Inferior parietal cortex (tissue), 1 donor: ENCODE results near the gene GPI.
A peak's percentile ranks its signal among the peaks of the same experiment; 100 is the strongest.

ENCODE experiments used
- DNase-seq: peaks from one replicate; pipeline ENCODE4 v3.0.0-alpha.2; 2016; ENCODE audit errors: extremely low spot score

GPI gene

DNA sequence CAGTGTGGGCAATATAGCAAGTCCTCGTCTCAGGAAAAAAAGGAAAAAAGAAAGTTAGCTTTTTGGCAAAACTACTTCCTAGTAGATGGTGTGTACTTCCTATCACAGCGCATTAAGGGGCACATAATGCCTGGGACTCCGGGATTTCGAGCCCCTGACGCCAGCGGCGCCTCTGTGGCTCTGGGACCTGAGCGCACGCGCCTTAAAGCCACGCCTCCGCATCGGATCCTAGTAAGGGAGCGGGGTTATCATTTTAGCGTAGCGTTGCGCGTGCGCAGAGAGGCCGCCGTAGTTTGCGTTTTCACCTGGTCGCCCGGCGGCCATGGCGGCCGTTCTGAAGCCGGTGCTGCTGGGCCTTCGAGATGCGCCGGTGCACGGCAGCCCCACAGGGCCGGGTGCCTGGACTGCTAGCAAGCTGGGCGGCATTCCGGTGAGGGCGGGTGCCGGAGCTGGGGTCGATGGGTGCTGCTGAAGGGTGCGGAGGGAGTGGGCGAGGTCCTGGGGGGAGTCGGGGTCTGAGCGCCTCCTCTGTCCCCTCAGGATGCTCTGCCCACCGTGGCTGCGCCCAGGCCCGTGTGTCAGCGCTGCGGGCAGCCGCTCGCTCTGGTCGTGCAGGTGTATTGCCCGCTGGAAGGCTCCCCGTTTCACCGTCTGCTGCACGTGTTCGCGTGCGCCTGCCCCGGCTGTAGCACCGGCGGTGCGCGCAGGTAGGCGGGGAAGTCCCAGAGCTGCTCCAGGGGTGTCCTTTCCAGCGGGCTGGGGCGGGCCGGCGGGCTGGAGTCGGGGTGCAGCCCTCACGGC, 39.3 kb downstream of the GPI start, which contains the start of gene PDCD2L:
PDCD2L (plus strand) TSS at position 291 of the 801 bp plus-strand sequence; CDS start at position 323, 32 bp downstream.
- DNase-seq: peak; percentile 92

DNA sequence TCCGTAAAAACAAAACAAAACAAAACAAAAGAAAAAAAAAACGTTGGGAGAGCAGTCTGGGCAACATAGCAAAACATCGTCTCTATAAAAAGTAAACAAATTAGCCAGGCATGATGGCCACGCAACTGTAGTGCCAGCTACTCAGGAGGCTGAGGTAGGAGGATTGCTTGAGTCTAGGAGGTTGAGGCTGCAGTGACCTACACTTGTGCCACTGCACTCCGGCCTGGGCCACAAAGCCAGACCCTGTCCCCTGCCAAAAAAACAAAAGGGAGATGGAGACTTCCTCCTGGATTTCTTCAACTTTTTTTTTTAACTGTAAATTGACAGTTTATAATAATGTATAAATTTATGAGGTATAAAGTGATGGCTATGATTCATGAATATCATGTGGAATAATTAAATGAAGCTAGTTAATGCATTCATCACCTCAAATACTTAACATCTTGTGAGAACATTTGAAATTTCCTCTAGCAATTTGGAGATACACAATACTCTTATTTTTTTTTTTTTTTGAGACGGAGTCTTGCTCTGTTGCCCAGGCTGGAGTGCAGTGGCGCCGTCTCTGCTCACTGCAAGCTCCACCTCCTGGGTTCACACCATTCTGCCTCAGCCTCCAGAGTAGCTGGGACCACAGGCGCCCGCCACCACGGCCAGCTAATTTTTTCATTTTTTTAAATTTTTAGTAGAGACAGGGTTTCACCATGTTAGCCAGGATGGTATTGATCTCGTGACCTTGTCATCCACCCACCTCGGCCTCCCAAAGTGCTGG, 41.1 kb downstream of the GPI start:
- DNase-seq: no peak

GRCh38 chr19:34408411-34408810, 43.4 kb downstream of the GPI start:
- DNase-seq: no peak

- no peak for DNase-seq
These were observed 44.5 kb downstream of the GPI start for GRCh38 chr19:34409189-34410164.

- no peak for DNase-seq
These were observed 46.2 kb downstream of the GPI start for GRCh38 chr19:34411216-34411615.

- no peak for DNase-seq
These were observed 51.1 kb downstream of the GPI start for GRCh38 chr19:34416021-34416545.

GRCh38 chr19:34418300-34418699, 53.3 kb downstream of the GPI start:
- DNase-seq: no peak

- no peak for DNase-seq
These were observed 61.2 kb downstream of the GPI start for GRCh38 chr19:34426096-34426661.

GRCh38 chr19:34428549-34429285, 63.7 kb downstream of the GPI start:
- peak; percentile 39 for DNase-seq

GRCh38 chr19:34429553-34429952, 64.6 kb downstream of the GPI start:
- no peak for DNase-seq

DNA sequence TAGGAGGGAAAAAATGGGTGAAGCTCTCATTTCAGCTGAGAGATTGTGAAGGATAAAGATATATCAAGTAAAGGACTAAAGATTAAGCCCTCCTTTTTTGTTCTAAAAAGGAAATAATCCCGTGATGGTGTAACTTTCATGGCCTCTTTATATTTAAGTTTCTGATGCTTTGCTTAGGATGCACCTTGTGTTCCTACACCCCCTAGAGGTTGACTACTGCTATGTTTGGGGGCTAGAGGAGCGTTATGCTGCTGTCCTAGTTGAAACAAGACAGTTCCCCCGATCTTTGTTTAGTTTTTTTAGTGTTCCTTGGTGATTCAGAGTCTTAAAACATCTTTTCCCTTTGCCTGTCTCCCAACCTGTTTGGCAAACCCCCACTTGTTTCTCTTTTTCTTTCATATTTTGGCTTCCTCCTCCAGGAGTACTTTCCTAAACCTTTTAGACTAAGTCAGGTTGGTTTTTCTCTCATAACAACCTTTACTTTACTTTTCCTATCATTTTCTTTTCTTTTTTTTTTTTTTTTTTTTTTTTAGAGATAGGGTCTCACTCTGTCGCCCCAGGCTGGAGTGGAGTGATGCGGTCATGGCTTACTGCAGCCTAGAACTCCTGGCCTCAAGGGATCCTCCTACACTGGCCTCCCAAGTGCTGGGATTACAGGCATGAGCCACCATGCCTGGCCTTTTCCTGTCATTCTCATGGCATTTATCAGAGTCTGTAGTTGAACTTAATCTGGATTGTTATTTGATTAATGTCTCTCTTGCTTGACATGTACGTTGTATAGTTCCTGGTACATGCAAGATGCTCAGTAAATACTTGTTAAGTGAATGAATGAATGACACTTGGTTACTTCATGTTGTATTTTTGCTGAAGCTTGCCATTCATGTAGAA, 66.0 kb downstream of the GPI start:
- DNase-seq: peak; percentile 40

- no peak for DNase-seq
These were observed 66.8 kb downstream of the GPI start for GRCh38 chr19:34431681-34432402.

GRCh38 chr19:34432797-34433196, 67.8 kb downstream of the GPI start:
- DNase-seq: no peak

- DNase-seq: no peak
These were observed 71.7 kb downstream of the GPI start for GRCh38 chr19:34436716-34437115.

GRCh38 chr19:34448191-34448590, 83.2 kb downstream of the GPI start:
- no peak for DNase-seq
